Measurements from ENCODE around the gene PLEKHM3.

PLEKHM3 gene

DNA sequence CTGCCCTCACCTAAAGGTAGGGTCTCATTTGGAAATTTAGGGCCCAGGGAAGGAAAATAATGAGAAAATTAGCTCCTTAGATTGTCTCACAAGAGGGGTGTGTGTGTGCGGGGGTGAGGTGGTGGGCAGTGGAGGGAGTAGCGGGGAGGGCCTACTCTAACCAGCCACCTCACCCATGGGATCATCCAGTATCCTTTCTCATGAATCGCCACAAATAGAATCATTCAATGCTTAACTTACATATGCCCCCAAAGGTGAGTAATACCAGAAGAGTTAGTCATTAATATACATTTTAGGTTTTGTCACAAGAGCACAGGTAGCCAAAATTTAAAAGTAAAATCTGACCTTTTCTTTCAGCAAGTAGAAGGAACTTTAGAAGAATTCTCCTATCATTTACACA is 122.1 kb downstream of the PLEKHM3 start:
- TF ChIP-seq ZNF175 (tag by site-specific recombination; IDR thresholded peaks at IDR 0.05) (no peak), KLF9 (tag by site-specific recombination; IDR thresholded peaks at IDR 0.05; ENCODE audit: low read depth) (no peak), MYNN (tag by site-specific recombination; IDR thresholded peaks at IDR 0.05; ENCODE audit: borderline replicate concordance) (no peak), ZNF830 (tag by site-specific recombination; IDR thresholded peaks at IDR 0.05; ENCODE audit: low read depth) (no peak), ZNF148 (tag by site-specific recombination; IDR thresholded peaks at IDR 0.05; ENCODE audit: borderline replicate concordance) (no peak), ZNF394 (tag by site-specific recombination; IDR thresholded peaks at IDR 0.05; ENCODE audit: borderline replicate concordance) (no peak), ZNF423 (tag by site-specific recombination; IDR thresholded peaks at IDR 0.05) (no peak), ZNF184 (tag by site-specific recombination; IDR thresholded peaks at IDR 0.05) (no peak), KLF8 (tag by site-specific recombination; IDR thresholded peaks at IDR 0.05) (no peak), ZNF707 (tag by site-specific recombination; IDR thresholded peaks at IDR 0.05) (no peak), FEZF1 (tag by site-specific recombination; IDR thresholded peaks at IDR 0.05) (no peak), ZNF354C (tag by site-specific recombination; IDR thresholded peaks at IDR 0.05; ENCODE audit: borderline replicate concordance, low read depth) (no peak), ZNF701 (tag by site-specific recombination; IDR thresholded peaks at IDR 0.05) (no peak), ZNF548 (tag by site-specific recombination; IDR thresholded peaks at IDR 0.05) (no peak), ZNF335 (tag by site-specific recombination; conservative IDR thresholded peaks at IDR 0.05) (no peak)
- TF ChIP-seq, protein P1, sequence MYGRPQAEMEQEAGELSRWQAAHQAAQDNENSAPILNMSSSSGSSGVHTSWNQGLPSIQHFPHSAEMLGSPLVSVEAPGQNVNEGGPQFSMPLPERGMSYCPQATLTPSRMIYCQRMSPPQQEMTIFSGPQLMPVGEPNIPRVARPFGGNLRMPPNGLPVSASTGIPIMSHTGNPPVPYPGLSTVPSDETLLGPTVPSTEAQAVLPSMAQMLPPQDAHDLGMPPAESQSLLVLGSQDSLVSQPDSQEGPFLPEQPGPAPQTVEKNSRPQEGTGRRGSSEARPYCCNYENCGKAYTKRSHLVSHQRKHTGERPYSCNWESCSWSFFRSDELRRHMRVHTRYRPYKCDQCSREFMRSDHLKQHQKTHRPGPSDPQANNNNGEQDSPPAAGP (tag by site-specific recombination; IDR thresholded peaks at IDR 0.05) = no peak
- H3K27ac ChIP-seq (ENCODE audit: extremely low read depth, low read depth, low read length) = no peak overlapping the region
- no peaks in the 10 kb centered on the region for H3K4me1 ChIP-seq (ENCODE audit: control insufficient read depth, insufficient read depth, low read length)
- CTCF ChIA-PET = no interaction called here
- H3K36me3 ChIP-seq (ENCODE audit: control insufficient read depth in 2 of 2, insufficient read depth in 1 of 2, low read length in 2 of 2) = peaks cover 0 to 13% of the 10 kb centered on the region in 2 experiments; a peak in 2 of 3 replicates
- no peak overlapping the region for H3K4me3 ChIP-seq (ENCODE audit: low read depth, low read length)
- H3K9me3 ChIP-seq (ENCODE audit: control insufficient read depth, insufficient read depth, low read depth, low read length) = no peaks in the 10 kb centered on the region
- POLR2A ChIA-PET = no interaction called here

GRCh38 chr2:207902821-207903220 is 122.5 kb downstream of the PLEKHM3 start:
- H3K27ac ChIP-seq (ENCODE audit: extremely low read depth, low read depth, low read length) = no peak overlapping the region
- no peak for TF ChIP-seq OVOL3 (tag by site-specific recombination; IDR thresholded peaks at IDR 0.05)
- TF ChIP-seq KLF8 (tag by site-specific recombination; IDR thresholded peaks at IDR 0.05) = no peak
- TF ChIP-seq ZNF792 (tag by site-specific recombination; IDR thresholded peaks at IDR 0.05) = no peak
- TF ChIP-seq ZNF169 (tag by site-specific recombination; IDR thresholded peaks at IDR 0.05) = no peak
- no peak for TF ChIP-seq ZNF426 (tag by site-specific recombination; IDR thresholded peaks at IDR 0.05)
- no peak for TF ChIP-seq ZNF16 (tag by site-specific recombination; IDR thresholded peaks at IDR 0.05; ENCODE audit: low read depth)
- no peak for TF ChIP-seq CTCF (tag by site-specific recombination; IDR thresholded peaks at IDR 0.05)
- no peak for TF ChIP-seq ATF2 (tag by site-specific recombination; IDR thresholded peaks at IDR 0.05; ENCODE audit: low read depth)
- TF ChIP-seq ZNF280D (tag by site-specific recombination; IDR thresholded peaks at IDR 0.05) = no peak
- H3K36me3 ChIP-seq (ENCODE audit: control insufficient read depth in 2 of 2, insufficient read depth in 1 of 2, low read length in 2 of 2) = peaks cover 0 to 13% of the 10 kb centered on the region in 2 experiments; a peak in 2 of 3 replicates
- ChIA-PET CTCF (no interaction called here), POLR2A (no interaction called here)
- H3K4me1 ChIP-seq (ENCODE audit: control insufficient read depth, insufficient read depth, low read length) = no peaks in the 10 kb centered on the region
- no peak overlapping the region for H3K4me3 ChIP-seq (ENCODE audit: low read depth, low read length)
- H3K9me3 ChIP-seq (ENCODE audit: control insufficient read depth, insufficient read depth, low read depth, low read length) = no peaks in the 10 kb centered on the region
